GM12878 (cell line): ENCODE data around the gene FAM217B.

Experiments
- ESRRA ChIP-seq: IDR thresholded peaks from 2 replicates; pipeline ENCODE4 v1.6.1; 2012; ENCODE audit warnings: mild to moderate bottlenecking, low read length, improper control_type of control experiment
- EZH2 ChIP-seq: IDR thresholded peaks from 2 replicates; pipeline ENCODE4 v1.6.1; 2012; ENCODE audit warnings: low read depth, mild to moderate bottlenecking, control low read depth, inconsistent platforms, low read length, borderline replicate concordance; ENCODE audit not compliant: control insufficient read depth
- FOXK2 ChIP-seq: fragments of 450-650 bp; IDR thresholded peaks from 2 replicates; pipeline ENCODE4 v1.6.1; 2017; ENCODE audit warnings: mild to moderate bottlenecking, moderate library complexity
- NFIC ChIP-seq: IDR thresholded peaks from 2 replicates; pipeline ENCODE4 v1.6.1; 2012; ENCODE audit warnings: low read depth, mild to moderate bottlenecking, inconsistent platforms, low read length, moderate library complexity
- POLR2A ChIP-seq: IDR thresholded peaks from 2 replicates; pipeline ENCODE4 v1.6.1; 2011; ENCODE audit warnings: low read depth, mild to moderate bottlenecking, low read length
- RCOR1 ChIP-seq: conservative IDR thresholded peaks from 2 replicates; pipeline ENCODE4 v1.6.1; 2012; ENCODE audit warnings: low read depth, low read length, improper control_type of control experiment
- RFX5 ChIP-seq: IDR thresholded peaks from 2 replicates; pipeline ENCODE4 v1.6.1; 2011; ENCODE audit warnings: low read depth, low read length, improper control_type of control experiment
- YY1 ChIP-seq: IDR thresholded peaks from 2 replicates; pipeline ENCODE4 v1.6.1; 2011; ENCODE audit warnings: low read depth, mild to moderate bottlenecking, low read length
- ZNF24 ChIP-seq: fragments of 450-650 bp; IDR thresholded peaks from 2 replicates; pipeline ENCODE4 v1.6.1; 2017; ENCODE audit warnings: antibody characterized with exemption, mild to moderate bottlenecking
- TF ChIP-seq, protein P1 (sequence below), 3 experiments: IDR thresholded peaks in 2 of 3; conservative IDR thresholded peaks in 1 of 3; 2 replicates each; pipeline ENCODE4 v1.5.1; 2011; ENCODE audit warnings: low read depth in 3 of 3, low read length in 3 of 3, mild to moderate bottlenecking in 3 of 3, control low read depth in 2 of 3, moderate library complexity in 2 of 3, inconsistent platforms in 1 of 3, mixed read lengths in 1 of 3; ENCODE audit not compliant: control insufficient read depth in 2 of 3, insufficient read depth in 1 of 3; ENCODE audit errors: extremely low read depth in 1 of 3
- TF ChIP-seq, protein P2 (sequence below): IDR thresholded peaks from 2 replicates; pipeline ENCODE4 v1.6.1; 2012; ENCODE audit warnings: low read length, inconsistent platforms

DNA sequence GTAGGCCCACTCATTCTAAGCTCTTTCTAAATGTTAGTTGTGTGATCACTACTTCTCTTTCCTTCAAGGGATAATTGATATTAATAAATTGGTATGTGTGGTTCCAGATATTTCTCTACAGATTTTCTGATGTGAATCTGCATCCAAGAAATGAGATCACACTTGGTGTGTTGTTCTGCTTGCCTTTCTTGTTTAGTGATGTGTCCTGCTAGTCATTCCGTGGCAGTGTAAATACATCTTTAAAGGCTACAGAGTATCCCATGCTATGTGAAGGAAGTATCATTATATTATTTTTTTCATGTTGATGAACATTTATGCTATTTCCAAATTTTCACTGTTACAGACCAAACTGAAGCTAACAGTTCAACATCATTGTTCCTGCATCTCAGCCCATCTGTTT is 31.2 kb downstream of the FAM217B start:
- no peak for TF ChIP-seq RCOR1
- no peak for TF ChIP-seq YY1
- TF ChIP-seq ZNF24 = no peak
- TF ChIP-seq FOXK2 = no peak
- no peak for TF ChIP-seq RFX5
- TF ChIP-seq, protein P1, sequence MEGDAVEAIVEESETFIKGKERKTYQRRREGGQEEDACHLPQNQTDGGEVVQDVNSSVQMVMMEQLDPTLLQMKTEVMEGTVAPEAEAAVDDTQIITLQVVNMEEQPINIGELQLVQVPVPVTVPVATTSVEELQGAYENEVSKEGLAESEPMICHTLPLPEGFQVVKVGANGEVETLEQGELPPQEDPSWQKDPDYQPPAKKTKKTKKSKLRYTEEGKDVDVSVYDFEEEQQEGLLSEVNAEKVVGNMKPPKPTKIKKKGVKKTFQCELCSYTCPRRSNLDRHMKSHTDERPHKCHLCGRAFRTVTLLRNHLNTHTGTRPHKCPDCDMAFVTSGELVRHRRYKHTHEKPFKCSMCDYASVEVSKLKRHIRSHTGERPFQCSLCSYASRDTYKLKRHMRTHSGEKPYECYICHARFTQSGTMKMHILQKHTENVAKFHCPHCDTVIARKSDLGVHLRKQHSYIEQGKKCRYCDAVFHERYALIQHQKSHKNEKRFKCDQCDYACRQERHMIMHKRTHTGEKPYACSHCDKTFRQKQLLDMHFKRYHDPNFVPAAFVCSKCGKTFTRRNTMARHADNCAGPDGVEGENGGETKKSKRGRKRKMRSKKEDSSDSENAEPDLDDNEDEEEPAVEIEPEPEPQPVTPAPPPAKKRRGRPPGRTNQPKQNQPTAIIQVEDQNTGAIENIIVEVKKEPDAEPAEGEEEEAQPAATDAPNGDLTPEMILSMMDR (IDR thresholded peaks at IDR 0.05 in 2 of 3, conservative IDR thresholded peaks at IDR 0.05 in 1 of 3; ENCODE audit: control insufficient read depth in 2 of 3, extremely low read depth in 1 of 3, insufficient read depth in 1 of 3, low read depth in 3 of 3, low read length in 3 of 3) = no peak
- TF ChIP-seq EZH2 = no peak
- no peak for TF ChIP-seq POLR2A
- TF ChIP-seq ESRRA = no peak
- TF ChIP-seq, protein P2, sequence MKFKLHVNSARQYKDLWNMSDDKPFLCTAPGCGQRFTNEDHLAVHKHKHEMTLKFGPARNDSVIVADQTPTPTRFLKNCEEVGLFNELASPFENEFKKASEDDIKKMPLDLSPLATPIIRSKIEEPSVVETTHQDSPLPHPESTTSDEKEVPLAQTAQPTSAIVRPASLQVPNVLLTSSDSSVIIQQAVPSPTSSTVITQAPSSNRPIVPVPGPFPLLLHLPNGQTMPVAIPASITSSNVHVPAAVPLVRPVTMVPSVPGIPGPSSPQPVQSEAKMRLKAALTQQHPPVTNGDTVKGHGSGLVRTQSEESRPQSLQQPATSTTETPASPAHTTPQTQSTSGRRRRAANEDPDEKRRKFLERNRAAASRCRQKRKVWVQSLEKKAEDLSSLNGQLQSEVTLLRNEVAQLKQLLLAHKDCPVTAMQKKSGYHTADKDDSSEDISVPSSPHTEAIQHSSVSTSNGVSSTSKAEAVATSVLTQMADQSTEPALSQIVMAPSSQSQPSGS = no peak
- TF ChIP-seq NFIC = no peak
